NCI-H146 (cell line): Measurements from ENCODE around the gene SYTL3.

Experiments used
- DNase-seq: peaks from one replicate; lab custom pipeline; 2025; lab: John Stamatoyannopoulos, UW

SYTL3 gene

DNA sequence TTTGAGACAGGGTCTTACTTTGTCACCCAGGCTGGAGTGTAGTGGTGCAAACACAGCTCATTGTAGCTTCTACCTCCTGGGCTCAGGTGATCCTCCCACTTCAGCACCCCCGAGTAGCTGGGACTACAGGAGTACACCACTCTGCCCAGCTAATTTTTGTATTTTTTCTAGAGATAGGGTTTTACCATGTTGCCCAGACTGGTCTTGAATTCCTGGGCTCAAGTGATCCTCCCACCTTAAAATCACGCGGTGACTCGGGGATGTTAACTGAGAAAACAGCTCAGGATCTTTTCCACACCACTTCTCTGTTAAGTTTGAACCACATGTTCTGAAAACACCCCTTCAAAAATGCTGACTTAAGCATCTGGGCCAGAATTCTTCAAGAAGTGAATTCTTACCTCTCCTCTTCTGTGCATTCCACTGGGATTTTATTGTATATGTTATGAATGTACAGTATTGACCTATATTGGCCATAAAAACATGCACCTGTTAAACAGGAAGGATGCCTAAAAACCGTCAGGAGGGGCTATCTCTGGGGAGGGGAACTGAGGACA lies 72.4 kb downstream of the SYTL3 start:
- DNase-seq: no peak

DNA sequence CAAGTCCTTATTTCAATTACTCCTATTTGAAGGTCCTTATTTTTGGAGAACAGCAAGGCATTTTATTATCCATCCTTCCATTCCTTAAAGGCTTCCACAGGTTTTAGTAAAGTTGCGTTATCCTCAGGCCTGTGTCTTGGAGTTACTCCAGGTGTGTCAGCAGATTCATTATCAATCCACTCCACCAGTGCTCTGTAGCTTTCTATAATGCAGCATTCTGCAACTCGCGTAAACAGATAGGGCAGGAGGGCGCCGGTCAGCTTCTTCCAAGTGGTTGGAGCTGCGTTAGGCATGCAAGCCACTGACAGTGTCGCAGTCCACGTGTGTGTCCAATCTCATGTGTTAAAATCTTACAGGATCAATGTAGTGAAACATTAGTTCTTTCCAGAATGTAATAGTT lies 75.8 kb downstream of the SYTL3 start:
- DNase-seq: no peak

DNA sequence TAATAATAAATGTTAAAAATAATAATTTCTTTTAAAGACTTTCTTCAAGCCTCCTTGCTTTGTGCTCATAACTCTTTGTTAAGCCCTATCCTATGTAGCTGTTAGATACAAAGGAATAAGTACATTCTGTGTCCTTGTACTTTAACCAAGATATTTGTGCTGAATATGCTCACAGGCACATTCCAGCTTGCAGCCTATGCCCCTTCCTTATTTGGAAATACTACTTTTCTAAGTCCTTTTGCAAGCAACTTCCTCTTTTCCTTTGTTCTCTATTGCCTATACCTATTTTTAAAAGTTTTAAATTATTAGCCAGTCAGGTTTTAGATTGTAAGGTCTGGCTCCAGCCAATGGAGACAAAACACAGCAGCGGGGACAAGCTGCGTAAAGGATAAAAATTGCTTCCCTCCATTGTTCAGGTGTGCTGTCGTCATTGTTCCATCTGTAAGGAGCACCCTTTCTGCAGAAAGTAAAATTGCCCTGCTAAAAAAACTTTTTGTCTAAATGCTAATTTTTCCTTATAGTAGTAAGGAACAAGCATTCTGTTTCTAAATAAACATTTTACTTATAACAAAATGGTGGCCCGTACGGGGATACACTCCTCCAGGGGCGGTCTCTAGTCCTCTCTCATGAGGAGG lies 80.2 kb downstream of the SYTL3 start:
- no peak for DNase-seq

DNA sequence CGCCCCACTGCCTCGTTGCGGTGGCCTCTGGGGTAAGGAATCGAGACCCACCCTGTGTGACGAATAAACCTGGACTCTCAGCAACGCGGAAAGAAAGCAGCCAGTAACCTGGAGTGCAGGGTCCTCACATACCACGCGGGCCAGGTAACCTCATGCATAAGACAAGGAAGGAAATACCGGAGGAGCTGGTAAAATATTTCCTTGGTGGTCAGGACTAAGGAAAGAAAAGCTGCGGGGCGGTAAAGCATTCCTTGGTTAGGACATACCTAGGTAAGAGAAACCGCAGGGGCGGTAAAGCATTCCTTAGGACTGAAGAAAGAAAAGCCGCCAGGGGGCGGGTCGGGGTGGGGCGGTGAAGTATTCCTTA lies 80.7 kb downstream of the SYTL3 start:
- DNase-seq: no peak

DNA sequence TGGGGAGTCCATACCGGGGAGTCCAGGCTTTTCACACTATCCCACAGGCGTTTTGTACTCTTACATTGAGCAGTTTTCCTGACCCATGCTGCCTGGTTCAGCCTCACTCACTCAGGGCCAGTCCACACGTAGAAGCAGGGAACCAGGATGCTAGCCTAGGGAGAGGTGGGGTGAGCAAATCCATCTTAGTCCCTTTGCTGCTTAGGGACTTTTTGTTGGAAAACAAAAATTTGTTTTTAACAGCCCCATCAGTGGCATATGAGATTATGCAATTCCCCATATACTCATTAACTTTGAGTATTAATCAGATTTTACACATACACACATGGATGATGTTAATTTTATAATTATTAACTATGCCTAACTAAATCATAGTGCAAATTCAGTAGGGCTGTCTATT lies 85.2 kb downstream of the SYTL3 start:
- DNase-seq: no peak

DNA sequence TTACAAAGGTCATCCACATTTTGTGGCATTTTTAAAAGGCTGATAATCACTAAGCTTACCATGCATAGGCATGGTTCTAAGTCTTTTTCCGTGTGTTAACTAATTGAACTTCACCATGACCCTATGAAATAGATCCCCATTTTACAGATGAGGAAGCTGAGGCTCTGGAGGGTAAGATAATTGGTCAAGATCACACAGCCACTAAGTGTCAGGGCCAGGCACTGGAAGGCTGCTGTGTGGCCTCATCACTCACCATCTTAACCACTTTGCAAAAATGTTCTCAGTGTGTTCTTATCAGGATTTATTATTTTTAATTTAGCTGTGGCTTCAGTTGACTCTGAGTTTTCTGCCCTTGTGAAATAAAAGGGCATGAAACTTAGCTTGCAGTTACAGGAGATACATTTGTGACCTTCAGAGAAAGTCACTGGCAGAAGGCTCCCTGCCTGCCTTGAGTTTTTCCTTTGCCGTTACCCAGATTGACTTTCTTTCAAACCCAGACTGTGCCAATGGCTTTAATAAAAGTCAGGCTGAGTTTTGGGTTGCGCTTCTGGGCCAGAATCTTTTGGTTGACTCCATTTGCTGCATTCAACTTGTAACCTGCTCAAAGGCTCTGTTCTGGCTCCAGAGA lies 87.3 kb downstream of the SYTL3 start:
- no peak for DNase-seq

DNA sequence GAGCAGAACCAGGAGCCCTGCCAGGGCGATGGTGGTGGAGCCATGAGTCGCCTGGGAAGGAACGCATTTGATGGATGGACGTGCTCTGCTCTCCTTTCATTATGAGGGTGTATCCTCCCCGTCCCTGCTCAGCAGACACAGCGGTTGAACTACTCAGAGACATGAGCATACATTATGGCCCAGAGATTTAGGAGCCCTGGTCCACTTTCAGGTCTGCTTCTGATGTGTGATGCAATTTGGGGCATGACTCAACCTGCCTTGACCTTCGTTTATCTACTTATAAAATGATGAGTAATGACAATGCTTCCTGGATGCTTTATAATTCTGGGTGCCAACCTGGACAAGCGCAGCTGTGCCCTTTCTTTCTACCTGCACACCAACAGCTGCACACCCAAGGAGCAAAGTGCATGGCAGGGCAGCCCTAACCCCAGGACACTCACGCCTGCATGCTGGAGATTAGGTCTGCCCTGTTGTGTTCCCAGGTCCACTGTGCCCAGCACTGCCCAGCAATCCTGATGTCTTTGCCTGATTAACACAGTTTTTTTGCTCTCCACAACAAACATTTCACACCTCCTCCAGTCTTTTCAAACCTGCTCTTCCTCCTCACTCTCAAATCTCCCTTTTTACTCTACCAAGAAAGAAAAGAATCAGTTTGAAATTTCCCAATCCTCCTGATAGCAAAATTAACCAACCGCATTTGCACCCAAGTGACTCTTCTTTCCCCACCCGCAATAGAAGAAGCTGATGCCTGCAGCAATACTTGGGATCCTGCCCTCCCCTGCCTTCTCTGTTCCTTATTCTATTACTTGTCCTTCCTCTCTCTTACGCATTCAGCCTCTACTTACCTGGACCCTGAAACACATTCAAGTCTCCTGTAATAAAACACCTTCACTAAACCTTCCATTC lies 88.1 kb downstream of the SYTL3 start:
- DNase-seq: no peak

DNA sequence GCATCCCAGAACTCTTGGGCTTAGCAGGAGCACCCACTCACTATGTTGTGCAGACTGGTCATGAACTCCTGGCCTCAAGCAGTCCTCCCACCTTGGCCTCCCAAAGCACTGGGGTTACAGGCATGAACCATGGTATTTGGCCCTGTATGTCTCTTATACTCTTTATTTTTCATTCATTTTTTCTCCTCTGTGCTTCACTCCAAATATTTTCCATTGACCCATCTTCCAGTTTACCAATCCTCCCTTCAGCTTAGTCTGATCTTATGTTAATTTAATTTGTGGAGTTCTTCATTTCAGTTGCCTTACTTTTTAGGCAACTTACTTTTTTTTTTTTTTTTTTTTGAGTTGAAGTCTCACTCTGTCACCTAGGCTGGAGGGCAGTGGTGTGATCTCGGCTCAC lies 89.8 kb downstream of the SYTL3 start:
- no peak for DNase-seq

DNA sequence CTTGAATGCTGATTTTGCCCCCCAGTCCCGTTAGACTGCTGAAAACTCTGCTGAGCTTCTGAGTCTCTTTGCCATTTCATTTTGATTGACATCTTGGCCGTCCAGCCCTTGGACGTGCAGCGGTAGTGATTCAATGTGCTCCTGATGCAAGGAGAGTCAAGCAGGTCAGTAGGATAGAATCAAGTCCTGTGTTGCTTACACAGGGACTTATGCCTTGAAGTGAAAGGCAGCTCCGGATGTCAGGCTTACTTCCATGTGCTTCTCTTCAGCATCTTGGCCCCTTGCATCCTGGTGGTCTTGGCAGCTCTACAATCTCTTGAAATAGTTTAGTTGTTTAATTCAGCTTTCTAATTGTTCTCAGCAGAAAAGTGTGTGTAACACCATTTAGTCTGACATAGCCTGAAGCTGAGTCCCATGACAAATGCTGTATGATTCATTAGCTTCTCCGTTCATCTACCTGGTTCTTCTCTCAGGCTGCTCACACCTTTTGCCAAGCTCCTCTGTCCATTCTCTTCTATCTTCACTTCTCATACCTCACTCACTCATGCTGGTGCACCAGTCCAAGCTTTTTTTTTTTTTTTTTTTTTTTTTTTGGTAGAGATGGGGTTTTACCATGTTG lies 93.3 kb downstream of the SYTL3 start:
- no peak for DNase-seq

DNA sequence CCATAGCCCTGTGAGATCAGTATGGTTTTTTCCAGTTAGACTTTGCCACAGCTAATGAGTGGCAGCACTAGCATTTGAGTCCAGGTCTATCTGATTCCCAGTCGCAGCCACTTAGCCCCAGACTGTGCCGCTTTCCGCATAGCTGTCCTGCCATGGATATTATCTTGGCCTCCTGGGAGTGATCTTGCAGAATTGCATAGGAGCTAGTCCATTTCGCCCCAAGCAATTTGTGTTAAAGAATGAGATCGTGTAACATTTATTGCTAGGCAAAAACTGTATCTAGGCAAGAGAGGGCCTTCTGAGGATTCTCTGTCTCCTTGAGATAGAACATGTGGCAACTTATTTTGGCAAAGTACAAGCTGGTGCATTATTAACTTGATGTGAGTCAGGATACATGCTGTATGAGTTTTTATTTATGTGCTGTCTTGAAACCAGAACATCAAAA lies 95.2 kb downstream of the SYTL3 start:
- no peak for DNase-seq

DNA sequence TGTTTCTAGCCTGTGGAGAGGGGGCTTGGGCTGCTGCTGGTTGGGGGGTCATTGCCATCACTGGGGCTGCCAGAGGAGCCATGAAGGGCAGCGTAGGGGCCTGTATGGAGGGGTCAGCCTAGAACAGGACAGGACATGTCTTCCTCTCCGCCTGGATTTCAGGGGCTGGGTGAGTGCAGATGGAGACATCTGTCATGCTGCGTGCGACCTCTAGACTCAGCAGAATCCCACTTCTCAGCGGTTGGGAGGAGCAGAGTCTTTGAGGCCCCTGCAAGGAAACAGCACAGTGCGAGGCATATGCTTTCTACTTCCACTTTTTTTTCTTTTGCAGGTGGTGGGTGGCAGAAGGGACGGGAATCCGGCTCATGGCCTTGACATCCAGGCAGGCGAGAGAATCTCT lies 101.4 kb downstream of the SYTL3 start:
- DNase-seq: no peak

DNA sequence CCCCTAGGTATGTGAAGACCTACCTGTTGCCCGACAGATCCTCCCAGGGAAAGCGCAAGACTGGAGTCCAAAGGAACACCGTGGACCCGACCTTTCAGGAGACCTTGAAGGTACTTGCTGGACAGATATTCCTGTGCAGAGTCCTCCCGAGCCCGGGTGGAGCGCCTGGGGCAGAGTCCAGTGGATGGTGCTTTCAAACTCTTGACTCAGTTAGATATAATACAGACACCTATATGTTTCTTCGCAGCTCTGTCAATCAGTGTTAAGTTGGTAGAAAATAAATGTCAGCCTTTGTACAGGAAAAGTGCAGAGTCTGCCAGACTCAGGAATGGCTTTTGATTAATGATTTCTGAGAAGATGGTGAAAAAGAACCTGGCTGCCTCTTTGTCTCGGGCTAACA lies 102.1 kb downstream of the SYTL3 start:
- no peak for DNase-seq

DNA sequence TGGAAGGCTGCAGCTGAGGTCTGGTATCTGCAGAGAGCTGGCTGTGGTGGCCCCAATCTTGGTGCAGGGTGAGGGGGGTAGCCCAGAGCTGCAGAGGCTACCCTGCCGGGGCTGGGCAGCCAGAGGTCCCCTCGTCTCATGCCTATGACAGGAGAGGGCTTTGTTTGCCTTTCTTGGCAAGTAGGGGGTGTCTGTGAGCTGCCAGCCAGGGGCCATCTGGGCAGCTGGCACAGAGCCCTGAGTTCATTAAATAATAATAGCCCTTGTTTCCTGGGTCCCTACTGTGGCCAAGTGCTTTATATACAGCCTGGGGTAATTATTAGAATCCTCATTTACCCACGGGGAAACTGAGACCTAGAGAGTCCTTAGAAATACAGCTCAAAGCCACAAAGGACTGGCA lies 102.8 kb downstream of the SYTL3 start:
- DNase-seq: peak; percentile 85

DNA sequence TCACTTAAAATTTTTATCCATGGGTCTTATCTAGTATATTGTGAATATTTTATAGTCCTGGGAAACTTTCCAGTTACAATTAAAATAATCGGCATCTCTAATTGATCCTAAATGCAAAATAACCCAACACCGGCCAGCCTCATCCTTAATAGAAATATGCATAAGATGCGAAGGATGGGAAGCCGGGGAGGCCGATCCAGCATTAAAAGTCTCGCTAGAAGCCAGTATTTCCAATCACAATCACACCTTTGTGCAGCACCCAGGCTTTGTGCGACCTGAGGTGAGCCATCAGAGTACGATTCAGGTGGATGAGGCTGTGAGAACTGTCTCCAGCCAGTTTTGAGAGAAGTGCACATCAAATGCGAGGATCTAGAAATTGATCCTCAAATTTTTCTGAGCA lies 104.0 kb downstream of the SYTL3 start:
- DNase-seq: no peak

DNA sequence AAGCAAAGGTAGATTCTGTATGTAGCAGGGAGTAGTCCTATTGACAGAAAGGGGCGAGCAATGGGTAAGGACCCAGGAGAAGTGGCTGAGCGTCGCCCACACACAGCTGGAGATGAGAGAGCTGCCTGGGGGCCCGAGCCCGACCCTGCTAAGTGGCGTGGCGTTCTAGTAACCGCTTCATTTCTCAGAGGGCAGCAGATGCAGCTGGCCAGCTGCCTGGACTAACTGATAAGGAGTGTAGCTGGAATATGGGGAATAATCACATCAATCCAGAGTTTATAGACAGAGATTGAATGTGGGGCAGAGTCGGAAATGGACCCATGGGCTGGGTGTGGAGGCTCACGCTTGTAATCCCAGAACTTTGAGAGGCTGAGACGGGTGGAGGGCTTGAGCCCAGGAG lies 104.9 kb downstream of the SYTL3 start:
- DNase-seq: peak; percentile 41

DNA sequence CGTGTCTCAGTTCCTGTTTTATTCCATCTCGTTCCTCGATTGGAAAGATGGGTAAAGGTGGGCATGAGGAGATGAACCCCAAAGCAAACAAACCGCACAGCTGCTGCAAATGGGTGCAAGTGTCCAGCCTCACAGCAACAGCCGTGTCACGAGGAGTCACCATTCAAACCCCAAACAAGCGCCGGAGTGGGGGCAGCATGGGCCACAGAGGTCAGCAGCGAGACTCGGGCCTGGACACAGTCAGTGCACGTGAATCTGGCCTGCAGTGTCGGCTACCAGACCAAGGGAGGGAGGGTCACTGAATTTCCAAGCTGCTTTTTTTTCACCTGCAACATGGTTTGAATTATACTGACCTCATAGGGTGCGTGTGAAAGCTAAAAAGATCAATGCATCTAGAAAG lies 105.8 kb downstream of the SYTL3 start:
- DNase-seq: no peak

DNA sequence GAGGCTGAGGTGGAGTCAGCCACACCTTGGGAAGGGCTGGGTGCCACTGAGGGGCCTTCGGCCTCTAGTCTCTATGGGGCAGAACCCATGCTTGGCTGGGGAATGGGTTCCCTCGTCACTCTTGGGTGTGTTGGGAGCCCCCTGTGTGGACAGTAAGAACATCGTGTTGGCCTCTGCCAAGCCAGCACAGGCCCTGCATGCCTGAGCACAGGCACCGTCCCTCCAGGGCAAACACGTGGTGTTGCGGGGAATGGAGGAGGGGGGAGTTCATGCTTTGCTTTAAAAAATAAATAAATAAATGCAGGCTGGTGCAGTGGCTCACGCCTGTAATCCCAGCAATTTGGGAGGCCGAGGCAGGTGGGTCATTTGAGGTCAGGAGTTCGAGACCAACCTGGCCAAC lies 106.3 kb downstream of the SYTL3 start:
- DNase-seq: no peak

DNA sequence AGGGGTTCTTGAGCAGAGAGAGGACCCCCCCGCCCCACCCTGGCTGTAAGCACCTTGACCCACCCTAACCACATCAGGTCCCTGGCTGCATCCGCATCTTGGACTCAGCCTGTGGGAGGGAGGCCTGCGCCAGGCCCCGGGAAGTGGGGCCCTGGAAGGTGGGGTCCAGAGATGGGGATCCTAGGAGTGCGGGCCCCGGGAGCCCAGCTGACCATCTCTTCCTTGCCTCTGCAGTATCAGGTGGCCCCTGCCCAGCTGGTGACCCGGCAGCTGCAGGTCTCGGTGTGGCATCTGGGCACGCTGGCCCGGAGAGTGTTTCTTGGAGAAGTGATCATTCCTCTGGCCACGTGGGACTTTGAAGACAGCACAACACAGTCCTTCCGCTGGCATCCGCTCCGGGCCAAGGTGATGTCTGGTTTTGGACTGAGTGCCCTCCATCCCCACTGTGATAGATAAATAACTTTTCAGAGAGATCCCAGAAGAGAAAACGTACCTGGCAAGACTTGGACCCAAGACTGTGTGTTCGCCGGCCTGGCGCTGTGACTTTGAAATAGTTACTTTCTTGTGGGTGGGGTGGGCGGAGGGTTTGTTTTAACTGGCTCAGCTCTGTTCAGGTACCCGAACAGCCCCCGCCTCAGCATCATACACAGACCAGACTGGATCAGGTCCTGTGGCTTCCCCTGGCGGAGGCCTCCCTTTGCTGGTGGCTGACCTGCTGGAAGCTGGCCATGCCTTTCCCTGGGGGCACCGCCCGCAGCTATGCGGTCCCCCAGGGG lies 107.3 kb downstream of the SYTL3 start:
- DNase-seq: no peak

DNA sequence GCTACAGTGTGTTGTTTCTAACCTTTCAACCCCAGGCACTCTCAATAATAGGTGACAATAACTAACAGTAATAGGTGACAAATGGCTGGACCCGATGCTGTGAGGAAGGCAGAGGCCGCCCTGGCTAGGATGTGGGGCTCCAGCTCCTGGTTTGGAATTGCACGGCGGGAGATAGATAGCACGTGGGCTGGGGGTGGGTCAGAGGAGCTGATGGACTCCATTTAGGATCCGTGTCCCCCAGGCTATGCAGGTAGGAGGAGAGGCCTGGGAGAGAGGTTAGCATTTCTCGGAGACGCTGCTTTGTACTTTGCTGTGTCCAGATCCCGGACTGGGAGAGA lies 107.9 kb downstream of the SYTL3 start:
- peak; percentile 69 for DNase-seq

DNA sequence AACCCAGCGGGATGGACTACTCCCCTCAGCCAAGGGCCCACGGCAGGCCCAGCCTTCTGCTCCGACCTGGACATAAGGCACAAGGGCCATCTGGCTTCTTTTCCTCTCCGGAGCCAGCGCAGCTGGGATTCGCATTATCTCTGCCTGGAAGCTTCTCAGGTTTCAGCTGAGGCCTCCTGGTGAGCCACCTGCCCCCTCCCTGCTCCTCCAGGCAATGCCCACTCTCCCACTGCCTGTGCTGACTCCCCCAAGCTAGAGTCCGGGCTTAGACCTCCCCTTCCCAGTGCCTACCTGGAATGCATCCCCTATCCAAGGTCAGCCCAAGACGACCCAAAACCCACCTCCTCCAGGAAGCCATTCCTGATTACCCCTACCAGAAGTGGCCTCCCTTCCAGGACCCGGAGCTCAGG lies 108.6 kb downstream of the SYTL3 start:
- peak; percentile 97 for DNase-seq

DNA sequence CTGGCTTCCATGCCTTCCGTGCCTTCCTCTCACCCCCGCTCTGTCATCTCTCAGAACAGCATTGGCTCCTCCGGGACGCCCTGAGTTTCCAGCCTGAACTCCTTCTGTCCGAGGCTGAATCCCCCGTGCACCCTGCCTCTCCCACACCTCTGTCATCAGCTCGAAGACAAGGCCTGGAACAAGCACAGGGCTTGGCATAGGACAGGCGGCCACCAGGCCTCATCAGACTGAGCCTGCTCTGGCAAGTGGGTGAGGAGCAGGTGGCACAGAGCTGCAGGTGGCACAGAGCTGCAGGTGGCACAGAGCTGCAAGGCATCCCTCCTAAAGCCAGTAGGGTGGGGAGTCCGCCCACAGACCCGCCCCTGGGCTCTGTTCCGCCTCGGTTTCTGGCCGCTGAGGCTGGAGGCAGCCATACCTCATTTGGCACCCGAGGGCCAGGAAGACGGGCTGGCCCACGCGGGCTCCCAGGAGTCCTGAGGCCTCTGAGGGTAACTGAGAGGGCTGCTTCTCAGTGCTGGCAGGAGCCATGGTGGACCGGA lies 109.2 kb downstream of the SYTL3 start:
- peak; percentile 42 for DNase-seq
